Esophagus muscularis mucosa (tissue), 3 donors: ENCODE results near the gene MAPK14.

Experiments used
- EP300 ChIP-seq: sonication (generic); formaldehyde crosslinking; IDR thresholded peaks from one replicate; pipeline ENCODE4 v1.6.1; 2017; ENCODE audit warnings: antibody characterized with exemption
- TF ChIP-seq, protein P1 (sequence below), 3 experiments: fragments of 200-600 bp in 2 of 3; fragments of 450-650 bp in 1 of 3; sonication (generic) in 2 of 3; IDR thresholded peaks; one replicate each; pipeline ENCODE4 v1.5.1; 2017 to 2019; ENCODE audit warnings: antibody characterized with exemption in 3 of 3, mild to moderate bottlenecking in 2 of 3, moderate library complexity in 1 of 3

DNA sequence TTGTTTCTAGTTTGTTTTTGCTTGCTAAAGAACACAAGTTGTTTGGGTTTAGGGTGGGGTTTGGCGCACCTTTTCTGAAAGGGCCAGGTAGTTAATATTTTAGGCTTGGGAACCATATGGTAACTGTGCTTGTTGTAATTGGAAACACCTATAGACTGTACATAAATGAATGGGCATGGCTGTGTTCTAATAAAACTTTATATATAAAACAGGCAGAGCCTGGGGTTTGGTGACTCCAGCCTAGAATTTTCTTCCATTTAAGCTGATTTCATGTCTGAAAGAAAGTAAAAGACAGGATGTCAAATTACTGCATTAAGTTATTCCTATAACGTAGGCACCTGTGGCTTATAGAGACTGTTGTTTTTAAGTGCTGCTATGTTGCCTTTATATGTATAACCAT, 66.6 kb downstream of the MAPK14 start:
- TF ChIP-seq, protein P1, sequence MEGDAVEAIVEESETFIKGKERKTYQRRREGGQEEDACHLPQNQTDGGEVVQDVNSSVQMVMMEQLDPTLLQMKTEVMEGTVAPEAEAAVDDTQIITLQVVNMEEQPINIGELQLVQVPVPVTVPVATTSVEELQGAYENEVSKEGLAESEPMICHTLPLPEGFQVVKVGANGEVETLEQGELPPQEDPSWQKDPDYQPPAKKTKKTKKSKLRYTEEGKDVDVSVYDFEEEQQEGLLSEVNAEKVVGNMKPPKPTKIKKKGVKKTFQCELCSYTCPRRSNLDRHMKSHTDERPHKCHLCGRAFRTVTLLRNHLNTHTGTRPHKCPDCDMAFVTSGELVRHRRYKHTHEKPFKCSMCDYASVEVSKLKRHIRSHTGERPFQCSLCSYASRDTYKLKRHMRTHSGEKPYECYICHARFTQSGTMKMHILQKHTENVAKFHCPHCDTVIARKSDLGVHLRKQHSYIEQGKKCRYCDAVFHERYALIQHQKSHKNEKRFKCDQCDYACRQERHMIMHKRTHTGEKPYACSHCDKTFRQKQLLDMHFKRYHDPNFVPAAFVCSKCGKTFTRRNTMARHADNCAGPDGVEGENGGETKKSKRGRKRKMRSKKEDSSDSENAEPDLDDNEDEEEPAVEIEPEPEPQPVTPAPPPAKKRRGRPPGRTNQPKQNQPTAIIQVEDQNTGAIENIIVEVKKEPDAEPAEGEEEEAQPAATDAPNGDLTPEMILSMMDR (IDR thresholded peaks at IDR 0.05): no peak
- TF ChIP-seq EP300: no peak
